HEK293 (cell line): ENCODE data around the gene FLG2.
"Not testable (repeated sequence)": the region's sequence is repeated elsewhere in the genome, so short reads cannot be mapped to it uniquely, and the experiment has no call there.

ENCODE experiments used
- CTCF ChIA-PET: fragments of 350-600 bp; formaldehyde crosslinking; extraction: SDS; loops from one replicate; lab custom pipeline; 2021; ENCODE audit warnings: antibody characterized with exemption; lab: Yijun Ruan, JAX
- POLR2A ChIA-PET: fragments of 300-600 bp; formaldehyde crosslinking; extraction: SDS; loops from one replicate; lab custom pipeline; 2020; ENCODE audit warnings: antibody characterized with exemption, inconsistent platforms; lab: Yijun Ruan, JAX
- H3K27ac ChIP-seq: fragments of 200-500 bp; sonication (Bioruptor generic); 2 replicates; pipeline ENCODE4 v1.5.1; 2014; ENCODE audit warnings: low read depth, low read length, control low read depth, inconsistent platforms; ENCODE audit errors: extremely low read depth
- H3K36me3 ChIP-seq, 2 experiments: fragments of 200-500 bp in 1 of 2; sonication (Bioruptor generic) in 1 of 2; 1 replicate in 1 of 2; 2 replicates in 1 of 2; pipeline ENCODE4 v1.5.1; 2014 to 2017; ENCODE audit warnings: inconsistent platforms in 2 of 2, low read length in 2 of 2; ENCODE audit not compliant: control insufficient read depth in 2 of 2, insufficient read depth in 1 of 2
- H3K4me1 ChIP-seq: fragments of 200-500 bp; sonication (Bioruptor generic); 2 replicates; pipeline ENCODE4 v1.5.1; 2014; ENCODE audit warnings: mild to moderate bottlenecking, low read length, inconsistent platforms; ENCODE audit not compliant: control insufficient read depth, insufficient read depth
- H3K4me3 ChIP-seq: 2 replicates; pipeline ENCODE4 v1.5.1; 2011; ENCODE audit warnings: low read depth, mild to moderate bottlenecking, control low read depth, low read length, moderate library complexity
- H3K9me3 ChIP-seq: fragments of 200-500 bp; sonication (Bioruptor generic); 2 replicates; pipeline ENCODE4 v1.5.1; 2014; ENCODE audit warnings: low read depth, low read length, inconsistent platforms; ENCODE audit not compliant: control insufficient read depth, insufficient read depth
- HOXC10 ChIP-seq: sonication (generic); formaldehyde crosslinking; IDR thresholded peaks from 2 replicates; pipeline ENCODE4 v1.8.1; 2023; ENCODE audit warnings: mild to moderate bottlenecking, missing genetic modification reagents
- KLF1 ChIP-seq: fragments of 450-650 bp; formaldehyde crosslinking; IDR thresholded peaks from 2 replicates; pipeline ENCODE4 v1.5.1; 2016; ENCODE audit warnings: missing biosample characterization, missing genetic modification characterization
- KLF17 ChIP-seq: fragments of 450-650 bp; formaldehyde crosslinking; IDR thresholded peaks from 2 replicates; pipeline ENCODE4 v1.5.1; 2016; ENCODE audit warnings: missing biosample characterization, missing genetic modification characterization
- MYNN ChIP-seq: fragments of 450-650 bp; formaldehyde crosslinking; IDR thresholded peaks from 2 replicates; pipeline ENCODE4 v1.5.1; 2016; ENCODE audit warnings: missing biosample characterization, missing genetic modification characterization, borderline replicate concordance
- MZF1 ChIP-seq: fragments of 450-650 bp; formaldehyde crosslinking; IDR thresholded peaks from 2 replicates; pipeline ENCODE4 v1.5.1; 2017; ENCODE audit warnings: missing biosample characterization, missing genetic modification characterization, borderline replicate concordance
- ZBTB6 ChIP-seq: fragments of 450-650 bp; formaldehyde crosslinking; IDR thresholded peaks from 2 replicates; pipeline ENCODE4 v1.5.1; 2017; ENCODE audit warnings: missing biosample characterization, missing genetic modification characterization
- ZBTB8A ChIP-seq: fragments of 450-650 bp; formaldehyde crosslinking; IDR thresholded peaks from 2 replicates; pipeline ENCODE4 v1.5.1; 2016; ENCODE audit warnings: missing biosample characterization, missing genetic modification characterization
- ZFHX2 ChIP-seq: fragments of 450-650 bp; formaldehyde crosslinking; conservative IDR thresholded peaks from 2 replicates; pipeline ENCODE4 v1.5.1; 2016; ENCODE audit warnings: missing biosample characterization, missing genetic modification characterization
- ZFP37 ChIP-seq: fragments of 450-650 bp; formaldehyde crosslinking; IDR thresholded peaks from 2 replicates; pipeline ENCODE4 v1.5.1; 2016; ENCODE audit warnings: missing biosample characterization, missing genetic modification characterization
- ZNF112 ChIP-seq: fragments of 450-650 bp; formaldehyde crosslinking; IDR thresholded peaks from 2 replicates; pipeline ENCODE4 v1.5.0; 2017; ENCODE audit warnings: missing biosample characterization, missing genetic modification characterization
- ZNF114 ChIP-seq: fragments of 450-650 bp; formaldehyde crosslinking; IDR thresholded peaks from 2 replicates; pipeline ENCODE4 v1.5.0; 2017; ENCODE audit warnings: missing biosample characterization, missing genetic modification characterization
- ZNF335 ChIP-seq: fragments of 450-650 bp; formaldehyde crosslinking; conservative IDR thresholded peaks from 2 replicates; pipeline ENCODE4 v1.5.1; 2016; ENCODE audit warnings: missing biosample characterization, missing genetic modification characterization
- ZNF354C ChIP-seq: fragments of 450-650 bp; formaldehyde crosslinking; IDR thresholded peaks from 2 replicates; pipeline ENCODE4 v1.5.1; 2016; ENCODE audit warnings: missing biosample characterization, missing genetic modification characterization, low read depth, borderline replicate concordance
- ZNF423 ChIP-seq: fragments of 450-650 bp; formaldehyde crosslinking; IDR thresholded peaks from 2 replicates; pipeline ENCODE4 v1.5.1; 2016; ENCODE audit warnings: missing biosample characterization, missing genetic modification characterization
- ZNF529 ChIP-seq: fragments of 450-650 bp; formaldehyde crosslinking; IDR thresholded peaks from 2 replicates; pipeline ENCODE4 v1.5.1; 2017; ENCODE audit warnings: missing genetic modification characterization, missing biosample characterization; ENCODE audit not compliant: insufficient replicate concordance
- ZNF548 ChIP-seq: fragments of 450-650 bp; formaldehyde crosslinking; IDR thresholded peaks from 2 replicates; pipeline ENCODE4 v1.5.1; 2016; ENCODE audit warnings: missing biosample characterization, missing genetic modification characterization
- ZNF621 ChIP-seq: fragments of 450-650 bp; formaldehyde crosslinking; IDR thresholded peaks from 2 replicates; pipeline ENCODE4 v1.5.1; 2017; ENCODE audit warnings: missing biosample characterization, missing genetic modification characterization

The FLG2 gene

GRCh38 chr1:152309955-152310354, 49.9 kb downstream of the FLG2 start:
- no peak overlapping the region for H3K27ac ChIP-seq
- no peak overlapping the region for H3K4me3 ChIP-seq
- no peaks in the 10 kb centered on the region for H3K9me3 ChIP-seq
- TF ChIP-seq ZFP37 (tag by site-specific recombination) (no peak), ZNF114 (no peak), KLF1 (tag by site-specific recombination) (no peak), ZBTB8A (tag by site-specific recombination) (no peak), ZNF335 (tag by site-specific recombination) (no peak), ZFHX2 (tag by site-specific recombination) (no peak), ZNF112 (no peak), KLF17 (no peak), ZNF423 (tag by site-specific recombination) (no peak), ZBTB6 (tag by site-specific recombination) (no peak), ZNF548 (tag by site-specific recombination) (no peak), ZNF354C (no peak), ZNF621 (no peak), MYNN (no peak), MZF1 (no peak), HOXC10 (no peak), ZNF529 (tag by site-specific recombination) (no peak)
- no peaks in the 10 kb centered on the region for H3K36me3 ChIP-seq
- ChIA-PET CTCF (no interaction called here), POLR2A (no interaction called here)
- no peaks in the 10 kb centered on the region for H3K4me1 ChIP-seq

- H3K27ac ChIP-seq, POLR2A ChIA-PET, CTCF ChIA-PET, H3K9me3 ChIP-seq, H3K4me3 ChIP-seq, H3K36me3 ChIP-seq, H3K4me1 ChIP-seq: not testable (repeated sequence)
Measured at GRCh38 chr1:152309320-152309901, 50.4 kb downstream of the FLG2 start.

GRCh38 chr1:152308758-152309157, 51.0 kb downstream of the FLG2 start:
- POLR2A ChIA-PET, CTCF ChIA-PET, H3K9me3 ChIP-seq, H3K4me3 ChIP-seq, H3K4me1 ChIP-seq, H3K27ac ChIP-seq, H3K36me3 ChIP-seq: not testable (repeated sequence)

- H3K4me1 ChIP-seq, H3K36me3 ChIP-seq, CTCF ChIA-PET, POLR2A ChIA-PET, H3K27ac ChIP-seq, H3K4me3 ChIP-seq, H3K9me3 ChIP-seq: not testable (repeated sequence)
Measured at GRCh38 chr1:152307970-152308369, 51.8 kb downstream of the FLG2 start.

- H3K36me3 ChIP-seq, CTCF ChIA-PET, H3K27ac ChIP-seq, H3K9me3 ChIP-seq, H3K4me3 ChIP-seq, H3K4me1 ChIP-seq, POLR2A ChIA-PET: not testable (repeated sequence)
Measured at GRCh38 chr1:152306123-152306522, 53.7 kb downstream of the FLG2 start.

- H3K4me3 ChIP-seq, H3K9me3 ChIP-seq, CTCF ChIA-PET, H3K27ac ChIP-seq, H3K4me1 ChIP-seq, POLR2A ChIA-PET, H3K36me3 ChIP-seq: not testable (repeated sequence)
Measured at GRCh38 chr1:152304773-152305172, 55.0 kb downstream of the FLG2 start.

GRCh38 chr1:152303139-152303872, 56.5 kb downstream of the FLG2 start:
- H3K36me3 ChIP-seq, H3K9me3 ChIP-seq, POLR2A ChIA-PET, H3K4me3 ChIP-seq, H3K27ac ChIP-seq, H3K4me1 ChIP-seq: not testable (repeated sequence)
- CTCF ChIA-PET = interaction anchor here (0.7 kb wide), 1 partner anchor 84 kb away, joined by 3 read pairs; no protein-coding TSS in a partner anchor
